ENCODE results near the gene YIPF2.

The YIPF2 gene

DNA sequence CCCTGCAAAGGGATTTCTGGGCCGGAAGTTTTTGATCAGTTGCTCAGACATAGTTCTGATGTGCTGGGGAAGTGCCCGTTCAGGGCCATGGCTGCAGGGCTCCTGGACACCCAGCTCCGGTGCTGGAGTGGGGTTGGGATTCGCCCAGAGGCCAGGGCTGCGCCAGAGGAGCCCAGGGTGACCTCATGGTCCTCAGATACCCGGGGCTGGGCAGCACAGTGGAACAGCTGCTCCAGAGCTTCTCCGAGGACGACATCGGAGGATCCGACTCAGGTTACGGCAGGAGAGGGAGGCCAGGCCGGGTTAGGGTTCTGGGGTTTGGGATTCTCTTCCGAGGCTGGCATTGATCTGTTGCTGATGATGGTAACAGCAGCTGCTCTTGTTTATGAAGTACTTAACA is 36.2 kb downstream of the YIPF2 start:
- no peak overlapping the region for H3K4me3 ChIP-seq (ENCODE audit: control insufficient read depth, low read depth, low read length)
- DNase-seq (ENCODE audit: low read depth), result no peak
- TF ChIP-seq, protein P1, sequence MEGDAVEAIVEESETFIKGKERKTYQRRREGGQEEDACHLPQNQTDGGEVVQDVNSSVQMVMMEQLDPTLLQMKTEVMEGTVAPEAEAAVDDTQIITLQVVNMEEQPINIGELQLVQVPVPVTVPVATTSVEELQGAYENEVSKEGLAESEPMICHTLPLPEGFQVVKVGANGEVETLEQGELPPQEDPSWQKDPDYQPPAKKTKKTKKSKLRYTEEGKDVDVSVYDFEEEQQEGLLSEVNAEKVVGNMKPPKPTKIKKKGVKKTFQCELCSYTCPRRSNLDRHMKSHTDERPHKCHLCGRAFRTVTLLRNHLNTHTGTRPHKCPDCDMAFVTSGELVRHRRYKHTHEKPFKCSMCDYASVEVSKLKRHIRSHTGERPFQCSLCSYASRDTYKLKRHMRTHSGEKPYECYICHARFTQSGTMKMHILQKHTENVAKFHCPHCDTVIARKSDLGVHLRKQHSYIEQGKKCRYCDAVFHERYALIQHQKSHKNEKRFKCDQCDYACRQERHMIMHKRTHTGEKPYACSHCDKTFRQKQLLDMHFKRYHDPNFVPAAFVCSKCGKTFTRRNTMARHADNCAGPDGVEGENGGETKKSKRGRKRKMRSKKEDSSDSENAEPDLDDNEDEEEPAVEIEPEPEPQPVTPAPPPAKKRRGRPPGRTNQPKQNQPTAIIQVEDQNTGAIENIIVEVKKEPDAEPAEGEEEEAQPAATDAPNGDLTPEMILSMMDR (conservative IDR thresholded peaks at IDR 0.05; ENCODE audit: control insufficient read depth, insufficient read depth, low read depth, low read length), result no peak

DNA sequence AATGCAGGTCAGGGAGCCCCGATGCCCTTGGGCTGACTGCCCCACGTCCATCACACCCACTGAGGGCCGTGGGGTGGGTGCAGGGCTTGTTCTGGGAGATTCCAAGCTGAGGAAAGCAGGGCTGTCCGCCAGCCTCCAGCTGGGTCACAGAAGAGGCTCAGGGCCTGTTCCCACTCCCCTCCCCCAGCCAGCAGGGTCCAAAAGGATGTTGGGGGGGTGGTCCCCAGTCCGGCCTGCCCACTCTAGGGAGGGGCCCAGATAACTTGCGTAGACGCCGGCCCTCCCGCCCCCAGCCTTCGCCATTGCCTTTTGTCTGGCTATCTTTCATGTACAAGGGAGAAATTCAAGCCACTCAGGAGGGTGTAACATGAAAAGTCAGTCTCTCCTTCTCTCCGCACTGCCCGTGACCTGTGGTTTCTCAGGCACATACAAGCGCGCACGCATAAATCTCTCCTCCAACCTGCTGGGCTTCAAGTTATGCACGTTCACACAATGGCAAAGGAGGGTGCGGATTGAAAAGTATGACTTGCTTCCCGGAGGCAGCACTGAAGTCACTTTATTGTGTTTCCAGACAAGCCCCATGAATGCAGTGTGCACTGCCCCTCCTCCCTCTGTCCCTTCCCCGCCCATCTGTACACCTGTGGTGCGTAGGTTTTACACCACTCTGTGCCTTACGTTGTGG is 36.9 kb downstream of the YIPF2 start:
- no peak overlapping the region for H3K4me3 ChIP-seq (ENCODE audit: control insufficient read depth, low read depth, low read length)
- TF ChIP-seq, protein P1 (conservative IDR thresholded peaks at IDR 0.05; ENCODE audit: control insufficient read depth, insufficient read depth, low read depth, low read length), result no peak

DNA sequence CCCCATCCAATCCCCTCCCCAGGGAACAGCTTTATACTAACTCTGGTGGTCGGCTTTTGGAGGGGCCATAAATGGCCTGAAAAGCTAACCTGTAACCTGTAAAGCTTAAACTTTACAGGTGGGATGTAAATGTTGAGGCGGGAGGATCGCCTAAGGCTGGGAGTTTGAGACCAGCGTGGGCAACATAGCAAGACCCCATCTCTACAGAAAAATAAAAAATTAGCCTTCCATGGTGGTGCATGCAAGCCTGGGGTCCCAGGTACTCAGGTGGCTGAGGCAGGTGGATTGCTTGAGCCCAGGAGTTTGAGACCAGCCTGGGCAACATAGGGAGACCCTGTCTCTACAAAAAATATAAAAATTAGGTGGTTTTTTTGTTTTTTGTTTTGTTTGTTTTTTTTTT is 38.6 kb downstream of the YIPF2 start:
- DNase-seq (ENCODE audit: low read depth), result no peak
- TF ChIP-seq, protein P1 (conservative IDR thresholded peaks at IDR 0.05; ENCODE audit: control insufficient read depth, insufficient read depth, low read depth, low read length), result no peak

More for the DNA sequence above, 36.9 kb downstream of the YIPF2 start:
- DNase-seq (ENCODE audit: low read depth), result no peak

DNA sequence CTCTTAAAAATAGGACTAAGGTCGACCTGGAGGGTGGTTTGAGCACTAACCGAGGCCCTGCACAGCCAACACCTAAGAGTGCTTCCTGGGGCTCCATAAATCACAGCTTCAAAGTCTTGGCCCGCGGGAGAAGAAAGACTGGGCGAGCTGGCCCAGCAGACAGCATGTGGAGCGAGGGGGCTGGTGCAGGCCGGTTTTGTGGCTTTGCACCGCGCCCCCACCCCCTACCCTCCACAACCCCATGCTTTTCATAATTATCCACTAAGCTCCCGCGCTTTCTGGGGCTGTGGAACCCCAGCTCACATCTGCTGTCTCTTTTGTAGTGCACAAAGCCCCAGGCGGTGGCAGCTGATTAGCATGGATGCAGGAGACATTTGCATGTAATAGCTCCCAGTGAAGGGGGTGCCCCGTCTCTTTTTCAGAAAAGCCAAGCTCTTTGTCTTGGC is 40.0 kb downstream of the YIPF2 start:
- no peak overlapping the region for H3K4me3 ChIP-seq (ENCODE audit: control insufficient read depth, low read depth, low read length)
- DNase-seq (ENCODE audit: low read depth), result no peak
- TF ChIP-seq, protein P1 (conservative IDR thresholded peaks at IDR 0.05; ENCODE audit: control insufficient read depth, insufficient read depth, low read depth, low read length), result no peak

More for the DNA sequence above, 38.6 kb downstream of the YIPF2 start:
- no peak overlapping the region for H3K4me3 ChIP-seq (ENCODE audit: control insufficient read depth, low read depth, low read length)

DNA sequence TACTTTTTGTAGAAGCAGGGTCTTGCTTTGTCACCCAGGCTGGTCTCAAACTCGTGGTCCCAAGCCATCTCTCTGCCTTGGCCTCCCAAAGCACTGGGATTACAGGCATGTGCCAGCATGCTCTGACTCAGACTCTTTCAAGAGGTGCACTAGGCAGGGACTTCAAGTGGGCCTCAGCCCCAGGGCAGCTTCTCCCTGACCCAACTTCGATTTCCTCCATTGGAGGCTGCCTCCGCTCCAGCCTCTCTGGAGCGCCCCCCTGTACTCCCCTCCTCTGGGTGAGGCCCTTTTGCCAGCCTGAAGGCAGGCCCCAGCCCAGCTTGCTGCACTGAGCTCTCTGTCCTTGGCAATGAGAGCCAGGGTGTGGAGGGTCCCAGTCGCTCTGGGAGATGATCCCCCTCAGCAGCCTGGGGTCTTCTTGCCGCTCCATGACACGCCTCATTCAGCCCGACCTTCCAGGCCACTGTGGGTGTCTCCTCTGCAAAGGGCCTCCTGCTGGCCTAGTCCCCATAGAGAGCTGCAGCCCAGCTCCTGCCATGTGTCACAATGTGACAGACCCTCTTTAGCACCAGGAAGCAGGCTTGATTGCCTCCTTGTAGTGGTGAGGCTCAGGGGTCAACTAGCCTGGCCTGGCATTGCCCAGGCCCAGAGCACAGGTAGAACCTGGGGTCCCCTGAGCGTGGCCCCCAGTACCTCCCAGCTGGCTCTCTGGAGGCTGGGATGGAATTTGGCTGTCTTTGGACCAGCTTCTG is 40.6 kb downstream of the YIPF2 start:
- DNase-seq (ENCODE audit: low read depth), result no peak
- TF ChIP-seq, protein P1 (conservative IDR thresholded peaks at IDR 0.05; ENCODE audit: control insufficient read depth, insufficient read depth, low read depth, low read length), result no peak
- no peak overlapping the region for H3K4me3 ChIP-seq (ENCODE audit: control insufficient read depth, low read depth, low read length)

DNA sequence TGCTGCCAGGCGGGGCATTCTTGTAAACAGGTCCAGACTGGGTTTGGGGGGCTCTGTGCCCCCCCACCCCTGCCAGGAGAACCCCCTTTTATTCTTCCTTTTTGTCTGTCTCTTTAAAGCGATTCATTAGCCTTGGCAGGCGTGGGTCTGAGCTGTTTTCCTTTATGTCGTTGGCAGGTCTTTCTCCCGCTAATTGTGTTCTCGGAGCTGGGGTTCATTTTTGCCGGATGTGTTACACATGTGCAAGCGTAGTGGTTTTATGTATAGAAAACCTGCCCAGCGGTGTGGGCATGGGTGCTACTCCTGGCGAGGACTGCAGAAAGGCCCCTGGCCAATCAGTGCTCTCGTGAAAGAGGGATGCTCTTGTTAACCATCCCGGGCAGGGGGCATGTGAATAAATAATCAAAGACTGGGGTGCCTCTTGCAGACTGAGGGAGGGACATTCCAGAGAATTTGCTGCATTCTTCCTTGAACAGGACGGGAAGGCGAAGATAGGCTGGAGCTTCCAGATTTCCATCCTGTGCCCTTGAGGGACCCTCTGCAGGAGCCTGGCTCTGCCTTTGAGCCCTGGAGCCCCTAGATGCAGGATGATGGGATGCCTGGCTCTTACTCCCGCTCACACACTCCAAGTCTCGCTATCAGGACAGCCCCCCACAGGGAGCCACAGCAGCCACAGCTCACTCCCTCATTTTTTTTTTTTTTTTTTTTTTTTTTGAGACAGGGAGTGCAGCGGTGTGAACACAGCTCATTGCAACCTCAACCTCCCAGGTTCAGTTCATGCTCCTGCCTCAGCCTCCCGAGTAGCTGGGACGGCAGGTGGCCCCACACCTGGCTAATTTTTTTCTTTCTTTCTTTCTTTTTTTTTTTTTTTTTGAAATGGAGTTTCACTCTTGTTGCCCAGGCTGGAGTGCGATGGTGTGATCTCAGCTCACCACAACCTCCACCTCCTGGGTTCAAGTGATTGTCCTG is 43.0 kb downstream of the YIPF2 start:
- no peak for DNase-seq (ENCODE audit: low read depth)
- TF ChIP-seq, protein P1 (conservative IDR thresholded peaks at IDR 0.05; ENCODE audit: control insufficient read depth, insufficient read depth, low read depth, low read length), result no peak
- no peak overlapping the region for H3K4me3 ChIP-seq (ENCODE audit: control insufficient read depth, low read depth, low read length)
